Osteocyte (in vitro differentiated cells): ENCODE measurements around the gene HTR4. TPM values are rescaled to one million over a fixed set of nuclear protein-coding genes. Genes with fewer than 3 reads are reported as not detected.

ENCODE experiments used
- DNase-seq: peaks from one replicate; pipeline ENCODE4 v3.0.0; 2021; ENCODE audit warnings: mixed read lengths; ENCODE audit not compliant: unreplicated experiment; ENCODE audit errors: extremely low spot score
- H3K27ac Mint-ChIP-seq: one replicate; pipeline ENCODE4 v1.8.0; 2021; ENCODE audit warnings: mild to moderate bottlenecking, mixed read lengths; ENCODE audit not compliant: unreplicated experiment
- H3K27me3 Mint-ChIP-seq: one replicate; pipeline ENCODE4 v1.8.0; 2021; ENCODE audit warnings: mixed read lengths; ENCODE audit not compliant: unreplicated experiment
- H3K36me3 Mint-ChIP-seq: one replicate; pipeline ENCODE4 v1.8.0; 2021; ENCODE audit warnings: mixed read lengths; ENCODE audit not compliant: unreplicated experiment
- H3K4me1 Mint-ChIP-seq: one replicate; pipeline ENCODE4 v1.8.0; 2021; ENCODE audit warnings: mixed read lengths; ENCODE audit not compliant: unreplicated experiment
- H3K4me3 Mint-ChIP-seq: one replicate; pipeline ENCODE4 v1.8.0; 2021; ENCODE audit warnings: mild to moderate bottlenecking, moderate library complexity, mixed read lengths; ENCODE audit not compliant: unreplicated experiment
- H3K9me3 Mint-ChIP-seq: one replicate; pipeline ENCODE4 v1.8.0; 2021; ENCODE audit warnings: mixed read lengths; ENCODE audit not compliant: unreplicated experiment
- total RNA-seq: library from RNA; stranded (reverse); gene quantifications from 2 replicates; pipeline ENCODE4 v1.2.1, GENCODE V29; 2021
- TF ChIP-seq, protein P1 (sequence below): fragments of 200-600 bp; sonication (generic); IDR thresholded peaks from 2 replicates; pipeline ENCODE4 v1.5.0; 2021; ENCODE audit warnings: antibody characterized with exemption, mild to moderate bottlenecking, moderate library complexity

HTR4 gene
- total RNA-seq, 1 donor from 2014 or later = not detected

DNA sequence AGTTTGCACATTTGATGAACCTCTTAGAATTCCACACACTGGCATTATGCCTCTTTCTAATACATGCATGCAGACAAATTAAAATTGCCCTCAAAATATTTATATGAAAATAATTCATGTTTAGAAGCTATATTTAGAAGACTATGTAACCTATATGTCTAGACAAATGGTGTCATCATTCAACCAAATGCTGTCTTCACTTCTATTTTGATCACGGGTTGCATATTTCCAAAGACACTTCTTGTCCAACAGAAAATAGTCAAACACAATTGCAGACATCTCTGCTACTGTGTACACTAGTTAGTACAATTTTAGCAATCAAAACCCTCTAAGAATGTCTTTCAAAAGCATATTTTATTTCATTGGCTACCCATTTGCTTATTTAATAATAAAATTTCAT, 156.6 kb downstream of the HTR4 start:
- DNase-seq = no peak
- Mint-ChIP-seq H3K4me1 (no peaks in the 10 kb centered on the region), H3K27me3 (peaks cover 64% of the 10 kb centered on the region), H3K4me3 (no peak overlapping the region), H3K27ac (no peak overlapping the region), H3K9me3 (no peaks in the 10 kb centered on the region), H3K36me3 (no peaks in the 10 kb centered on the region)
- TF ChIP-seq, protein P1, sequence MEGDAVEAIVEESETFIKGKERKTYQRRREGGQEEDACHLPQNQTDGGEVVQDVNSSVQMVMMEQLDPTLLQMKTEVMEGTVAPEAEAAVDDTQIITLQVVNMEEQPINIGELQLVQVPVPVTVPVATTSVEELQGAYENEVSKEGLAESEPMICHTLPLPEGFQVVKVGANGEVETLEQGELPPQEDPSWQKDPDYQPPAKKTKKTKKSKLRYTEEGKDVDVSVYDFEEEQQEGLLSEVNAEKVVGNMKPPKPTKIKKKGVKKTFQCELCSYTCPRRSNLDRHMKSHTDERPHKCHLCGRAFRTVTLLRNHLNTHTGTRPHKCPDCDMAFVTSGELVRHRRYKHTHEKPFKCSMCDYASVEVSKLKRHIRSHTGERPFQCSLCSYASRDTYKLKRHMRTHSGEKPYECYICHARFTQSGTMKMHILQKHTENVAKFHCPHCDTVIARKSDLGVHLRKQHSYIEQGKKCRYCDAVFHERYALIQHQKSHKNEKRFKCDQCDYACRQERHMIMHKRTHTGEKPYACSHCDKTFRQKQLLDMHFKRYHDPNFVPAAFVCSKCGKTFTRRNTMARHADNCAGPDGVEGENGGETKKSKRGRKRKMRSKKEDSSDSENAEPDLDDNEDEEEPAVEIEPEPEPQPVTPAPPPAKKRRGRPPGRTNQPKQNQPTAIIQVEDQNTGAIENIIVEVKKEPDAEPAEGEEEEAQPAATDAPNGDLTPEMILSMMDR = no peak

DNA sequence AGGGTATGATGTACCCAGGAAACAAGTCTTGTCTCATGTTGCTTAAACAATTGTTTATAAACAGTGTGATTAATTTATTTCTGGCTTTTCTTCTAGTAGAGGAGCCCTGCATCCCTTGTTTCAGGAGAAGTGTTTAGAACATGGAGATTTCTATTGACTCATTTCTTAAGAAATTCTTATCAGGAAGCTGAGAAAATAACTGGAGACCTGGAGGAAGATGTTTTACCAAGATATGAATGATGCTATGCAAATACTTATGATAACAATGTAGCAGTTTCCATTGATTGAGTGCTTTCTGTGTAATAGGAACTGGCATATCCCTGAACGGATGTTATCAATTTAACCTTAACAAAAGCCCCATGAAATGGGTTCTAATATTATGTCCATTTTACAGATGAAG, 162.0 kb downstream of the HTR4 start:
- DNase-seq = no peak
- no peaks in the 10 kb centered on the region for H3K4me1 Mint-ChIP-seq
- H3K27ac Mint-ChIP-seq = no peak overlapping the region
- H3K9me3 Mint-ChIP-seq = no peaks in the 10 kb centered on the region
- H3K27me3 Mint-ChIP-seq = peaks cover 66% of the 10 kb centered on the region
- no peak overlapping the region for H3K4me3 Mint-ChIP-seq
- no peaks in the 10 kb centered on the region for H3K36me3 Mint-ChIP-seq
- TF ChIP-seq, protein P1 = no peak

DNA sequence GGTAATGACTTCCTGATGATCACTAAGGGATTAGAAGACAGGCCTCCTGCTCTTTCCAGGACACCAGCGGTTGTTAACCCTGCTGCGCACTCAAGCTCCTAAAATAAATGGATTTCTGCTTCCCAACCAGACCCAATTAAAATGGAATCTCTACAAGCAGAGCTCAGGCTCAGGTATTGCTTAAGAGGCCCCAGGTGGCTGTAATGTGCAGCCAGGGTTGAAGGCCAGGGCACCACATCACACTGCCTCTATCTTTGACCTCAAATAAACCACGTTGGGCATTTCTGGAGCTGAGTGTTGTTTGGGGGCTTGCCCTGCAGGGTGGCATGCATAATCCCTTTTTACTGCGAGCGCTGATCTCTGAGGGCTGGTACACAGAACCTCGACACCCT, 162.5 kb downstream of the HTR4 start:
- DNase-seq = no peak
- Mint-ChIP-seq H3K27ac (no peak overlapping the region), H3K4me1 (no peaks in the 10 kb centered on the region), H3K36me3 (no peaks in the 10 kb centered on the region), H3K4me3 (no peak overlapping the region), H3K9me3 (no peaks in the 10 kb centered on the region), H3K27me3 (peaks cover 68% of the 10 kb centered on the region)
- TF ChIP-seq, protein P1 = no peak

DNA sequence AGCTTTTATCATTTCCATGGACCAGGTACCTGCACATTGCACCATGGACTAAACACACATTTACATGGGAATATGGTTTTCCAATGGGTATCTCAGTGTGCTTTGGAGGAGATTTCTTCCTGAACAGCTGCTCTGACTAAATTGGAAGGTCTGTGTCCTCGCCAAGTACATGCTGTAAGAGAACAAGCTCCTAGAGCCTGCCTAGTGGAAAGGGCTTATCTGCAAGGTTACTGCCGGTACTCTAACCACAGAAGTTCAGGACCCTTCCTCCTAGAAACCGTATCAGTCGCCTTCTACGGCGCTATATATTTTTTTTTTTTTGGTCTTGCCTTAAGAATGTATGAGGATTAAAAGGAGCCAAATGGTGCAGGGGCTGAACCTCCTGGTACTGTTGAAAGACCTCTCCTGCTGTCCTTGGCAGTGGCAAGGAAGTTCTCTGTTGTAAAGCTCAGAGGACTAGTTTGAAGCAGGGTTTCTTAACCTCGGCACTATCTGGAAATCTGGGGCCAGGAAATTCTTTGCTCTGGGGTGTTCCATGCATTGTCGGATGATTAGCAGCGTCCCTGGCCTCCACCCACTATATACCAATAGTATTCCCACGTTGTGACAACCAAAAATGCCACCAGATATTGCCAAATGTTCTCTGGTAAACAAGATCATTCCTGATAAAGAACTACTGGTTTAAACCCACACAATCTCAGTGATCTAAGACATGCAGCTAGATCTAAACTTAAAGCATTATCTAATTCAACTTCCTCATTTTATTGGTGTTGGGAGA, 163.1 kb downstream of the HTR4 start:
- Mint-ChIP-seq H3K36me3 (no peaks in the 10 kb centered on the region), H3K4me1 (no peaks in the 10 kb centered on the region), H3K4me3 (no peak overlapping the region), H3K9me3 (no peaks in the 10 kb centered on the region), H3K27me3 (peaks cover 69% of the 10 kb centered on the region), H3K27ac (no peak overlapping the region)
- DNase-seq = no peak
- TF ChIP-seq, protein P1 = no peak

DNA sequence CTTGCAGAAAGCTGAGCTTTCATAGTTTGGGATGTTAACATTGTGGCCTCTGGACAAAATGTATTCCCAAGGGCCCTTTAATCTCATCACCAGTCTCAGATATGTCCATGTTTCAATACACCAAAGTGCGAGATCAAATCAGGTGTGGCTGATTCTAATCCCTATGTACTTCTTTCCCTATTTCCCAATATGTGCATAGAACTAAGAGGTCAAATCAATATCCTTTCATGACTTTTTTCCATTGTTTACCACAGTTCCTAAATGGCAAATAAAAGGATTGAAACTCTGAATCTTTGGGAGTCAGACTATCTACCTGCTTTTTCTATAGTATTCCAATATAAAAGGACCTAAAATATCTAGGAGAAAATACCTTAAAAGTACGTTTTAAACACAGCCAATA, 165.6 kb downstream of the HTR4 start:
- TF ChIP-seq, protein P1 = no peak
- Mint-ChIP-seq H3K9me3 (no peaks in the 10 kb centered on the region), H3K27me3 (peaks cover 53% of the 10 kb centered on the region), H3K36me3 (no peaks in the 10 kb centered on the region), H3K4me3 (no peak overlapping the region), H3K4me1 (peaks cover 10% of the 10 kb centered on the region), H3K27ac (no peak overlapping the region)
- DNase-seq = no peak
